ENCODE results near the gene CADM1. TPM values are rescaled to one million over a fixed set of nuclear protein-coding genes. Genes with fewer than 3 reads are reported as not detected.

The CADM1 gene
- total RNA-seq, 1 experiment from 2014 or later, result 534 TPM

GRCh38 chr11:115458877-115459276, 45.3 kb downstream of the CADM1 start:
- BruUV-seq (replicated peaks), result no TSS peak
- TF ChIP-seq, protein P1, sequence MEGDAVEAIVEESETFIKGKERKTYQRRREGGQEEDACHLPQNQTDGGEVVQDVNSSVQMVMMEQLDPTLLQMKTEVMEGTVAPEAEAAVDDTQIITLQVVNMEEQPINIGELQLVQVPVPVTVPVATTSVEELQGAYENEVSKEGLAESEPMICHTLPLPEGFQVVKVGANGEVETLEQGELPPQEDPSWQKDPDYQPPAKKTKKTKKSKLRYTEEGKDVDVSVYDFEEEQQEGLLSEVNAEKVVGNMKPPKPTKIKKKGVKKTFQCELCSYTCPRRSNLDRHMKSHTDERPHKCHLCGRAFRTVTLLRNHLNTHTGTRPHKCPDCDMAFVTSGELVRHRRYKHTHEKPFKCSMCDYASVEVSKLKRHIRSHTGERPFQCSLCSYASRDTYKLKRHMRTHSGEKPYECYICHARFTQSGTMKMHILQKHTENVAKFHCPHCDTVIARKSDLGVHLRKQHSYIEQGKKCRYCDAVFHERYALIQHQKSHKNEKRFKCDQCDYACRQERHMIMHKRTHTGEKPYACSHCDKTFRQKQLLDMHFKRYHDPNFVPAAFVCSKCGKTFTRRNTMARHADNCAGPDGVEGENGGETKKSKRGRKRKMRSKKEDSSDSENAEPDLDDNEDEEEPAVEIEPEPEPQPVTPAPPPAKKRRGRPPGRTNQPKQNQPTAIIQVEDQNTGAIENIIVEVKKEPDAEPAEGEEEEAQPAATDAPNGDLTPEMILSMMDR (IDR thresholded peaks at IDR 0.05; ENCODE audit: insufficient read depth in 1 of 2, low read depth in 1 of 2, low read length in 1 of 2, severe bottlenecking in 1 of 2, unreplicated experiment in 1 of 2), result no peak
- Mint-ChIP-seq H3K27me3 (ENCODE audit: insufficient read depth, unreplicated experiment) (no peaks in the 10 kb centered on the region), H3K4me1 (ENCODE audit: low read depth, unreplicated experiment) (peaks cover 51% of the 10 kb centered on the region), H3K4me3 (ENCODE audit: unreplicated experiment) (no peak overlapping the region), H3K27ac (ENCODE audit: unreplicated experiment) (no peak overlapping the region), H3K36me3 (ENCODE audit: insufficient read depth, unreplicated experiment) (peaks cover 2% of the 10 kb centered on the region), H3K9me3 (ENCODE audit: unreplicated experiment) (no peaks in the 10 kb centered on the region)
- POLR2A ChIA-PET, result no interaction called here
- CTCF ChIA-PET, result no interaction called here
- no peak for DNase-seq
- Histone ChIP-seq H3K36me3 (ENCODE audit: control insufficient read depth, insufficient read depth, low read length) (no peaks in the 10 kb centered on the region), H3K27me3 (replicated peaks; ENCODE audit: control insufficient read depth, insufficient read depth, low read length) (no peaks in the 10 kb centered on the region), H3K9me3 (no peaks in the 10 kb centered on the region), H3K4me1 (peaks cover 16% of the 10 kb centered on the region), H3K4me3 (ENCODE audit: low read depth, low read length) (no peak overlapping the region)
- intact Hi-C loops (cut with micrococcal nuclease; ENCODE audit: unreplicated experiment), result no loop called here

- Histone ChIP-seq H3K4me1 (peaks cover 20% of the 10 kb centered on the region), H3K36me3 (ENCODE audit: control insufficient read depth, insufficient read depth, low read length) (no peaks in the 10 kb centered on the region), H3K4me3 (ENCODE audit: low read depth, low read length) (no peak overlapping the region), H3K27me3 (replicated peaks; ENCODE audit: control insufficient read depth, insufficient read depth, low read length) (no peaks in the 10 kb centered on the region), H3K9me3 (no peaks in the 10 kb centered on the region)
- no peak for DNase-seq
- no TSS peak for BruUV-seq (replicated peaks)
- intact Hi-C loops (cut with micrococcal nuclease; ENCODE audit: unreplicated experiment), result no loop called here
- POLR2A ChIA-PET, result no interaction called here
- Mint-ChIP-seq H3K36me3 (ENCODE audit: insufficient read depth, unreplicated experiment) (peaks cover 15% of the 10 kb centered on the region), H3K4me3 (ENCODE audit: unreplicated experiment) (no peak overlapping the region), H3K9me3 (ENCODE audit: unreplicated experiment) (no peaks in the 10 kb centered on the region), H3K27ac (ENCODE audit: unreplicated experiment) (no peak overlapping the region), H3K4me1 (ENCODE audit: low read depth, unreplicated experiment) (peaks cover 31% of the 10 kb centered on the region), H3K27me3 (ENCODE audit: insufficient read depth, unreplicated experiment) (no peaks in the 10 kb centered on the region)
- CTCF ChIA-PET, result no interaction called here
- TF ChIP-seq, protein P1 (IDR thresholded peaks at IDR 0.05; ENCODE audit: insufficient read depth in 1 of 2, low read depth in 1 of 2, low read length in 1 of 2, severe bottlenecking in 1 of 2, unreplicated experiment in 1 of 2), result no peak
Observed at GRCh38 chr11:115456019-115456418, 48.2 kb downstream of the CADM1 start.

- Mint-ChIP-seq H3K27ac (ENCODE audit: unreplicated experiment) (no peak overlapping the region), H3K9me3 (ENCODE audit: unreplicated experiment) (no peaks in the 10 kb centered on the region), H3K4me1 (ENCODE audit: low read depth, unreplicated experiment) (peaks cover 29% of the 10 kb centered on the region), H3K4me3 (ENCODE audit: unreplicated experiment) (no peak overlapping the region), H3K27me3 (ENCODE audit: insufficient read depth, unreplicated experiment) (no peaks in the 10 kb centered on the region), H3K36me3 (ENCODE audit: insufficient read depth, unreplicated experiment) (peaks cover 15% of the 10 kb centered on the region)
- no TSS peak for BruUV-seq (replicated peaks)
- intact Hi-C loops (cut with micrococcal nuclease; ENCODE audit: unreplicated experiment), result no loop called here
- no peaks in the 10 kb centered on the region for H3K36me3 ChIP-seq (ENCODE audit: control insufficient read depth, insufficient read depth, low read length)
- peaks cover 20% of the 10 kb centered on the region for H3K4me1 ChIP-seq
- no peak overlapping the region for H3K4me3 ChIP-seq (ENCODE audit: low read depth, low read length)
- H3K9me3 ChIP-seq, result no peaks in the 10 kb centered on the region
- H3K27me3 ChIP-seq (replicated peaks; ENCODE audit: control insufficient read depth, insufficient read depth, low read length), result no peaks in the 10 kb centered on the region
- TF ChIP-seq, protein P1 (IDR thresholded peaks at IDR 0.05; ENCODE audit: insufficient read depth in 1 of 2, low read depth in 1 of 2, low read length in 1 of 2, severe bottlenecking in 1 of 2, unreplicated experiment in 1 of 2), result no peak
- CTCF ChIA-PET, result no interaction called here
- POLR2A ChIA-PET, result interaction anchor here (0.7 kb wide), 1 partner anchor 34 kb away, joined by 3 read pairs; no protein-coding TSS in a partner anchor
- no peak for DNase-seq
Observed at GRCh38 chr11:115455613-115456012, 48.6 kb downstream of the CADM1 start.

All from Caco-2 (cell line).